T-helper 2 cell treated with Interferon-gamma antibody and Interleukin-4, amounts not matched to agents 100 ng/mL and 5 ng/mL, for 36 hours (primary cell): ENCODE results near the gene SDCCAG8. TPM values are rescaled to one million over a fixed set of nuclear protein-coding genes. Genes with fewer than 3 reads are reported as not detected.
"Not testable (repeated sequence)": the region's sequence is repeated elsewhere in the genome, so short reads cannot be mapped to it uniquely, and the experiment has no call there.

Experiments
- intact Hi-C: fragments of 100-400 bp; cut with micrococcal nuclease; formaldehyde crosslinking; loops from one replicate; pipeline ENCODE4 v1.15.1; 2023
- total RNA-seq: library from RNA; stranded (reverse); gene quantifications from 2 replicates; pipeline ENCODE4 v1.2.3, GENCODE V29; 2022

The SDCCAG8 gene
- total RNA-seq, 1 donor from 2014 or later, result 23.7 TPM

DNA sequence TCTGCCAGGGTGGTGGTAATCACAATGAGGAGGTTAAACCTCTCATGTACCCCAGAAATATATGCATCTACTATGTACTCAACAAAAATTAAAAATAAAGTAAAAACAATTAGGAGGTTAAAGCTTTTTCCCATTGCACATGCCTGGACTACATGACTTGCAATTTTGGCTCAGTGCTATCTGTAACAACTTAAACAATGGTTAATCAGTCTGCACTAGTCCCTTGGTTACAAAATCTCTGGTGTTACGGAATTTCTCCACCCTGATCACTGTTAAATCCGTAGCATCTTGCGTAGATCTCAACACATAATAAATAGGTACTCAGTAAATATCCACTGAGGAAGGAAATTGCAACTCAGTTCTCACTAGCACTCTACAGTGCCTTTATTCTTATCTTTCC lies 66.5 kb downstream of the SDCCAG8 start:
- intact Hi-C loops, result loop anchor here (10.0 kb wide), 1 partner anchor 668 kb away; no protein-coding TSS in a partner anchor

- intact Hi-C loops, result loop anchor here (10.0 kb wide), 1 partner anchor 669 kb away; no protein-coding TSS in a partner anchor
Measured at GRCh38 chr1:243323491-243323890, 67.7 kb downstream of the SDCCAG8 start.

GRCh38 chr1:243325305-243325890 lies 69.6 kb downstream of the SDCCAG8 start:
- intact Hi-C loops, result loop anchor here (1.0 to 10.0 kb wide), 2 partner anchors 671 to 858 kb away; no protein-coding TSS in a partner anchor

- intact Hi-C loops, result no loop called here
Measured at GRCh38 chr1:243332440-243332839, 76.6 kb downstream of the SDCCAG8 start.

- intact Hi-C loops, result no loop called here
Measured at GRCh38 chr1:243335292-243335691, 79.5 kb downstream of the SDCCAG8 start.

- intact Hi-C loops, result no loop called here
Measured at GRCh38 chr1:243336163-243336562, 80.3 kb downstream of the SDCCAG8 start.

DNA sequence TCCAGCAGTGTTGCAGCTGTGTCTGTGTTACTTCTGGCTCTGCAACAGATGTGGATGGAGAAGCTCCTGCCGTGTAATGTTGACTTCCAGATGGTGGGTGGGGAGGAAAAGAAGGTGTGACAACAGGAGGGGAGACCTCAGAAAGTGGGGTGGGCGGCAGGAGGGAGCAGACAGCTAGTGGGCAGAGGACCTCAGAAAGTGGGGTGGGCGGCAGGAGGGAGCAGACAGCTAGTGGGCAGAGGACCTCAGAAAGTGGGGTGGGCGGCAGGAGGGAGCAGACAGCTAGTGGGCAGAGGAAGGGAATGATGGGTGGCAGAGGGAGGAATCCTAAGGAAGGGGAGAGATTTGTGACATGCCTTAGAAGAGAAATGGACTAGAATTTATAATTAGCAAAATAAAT lies 83.0 kb downstream of the SDCCAG8 start:
- intact Hi-C loops, result not testable (repeated sequence)

DNA sequence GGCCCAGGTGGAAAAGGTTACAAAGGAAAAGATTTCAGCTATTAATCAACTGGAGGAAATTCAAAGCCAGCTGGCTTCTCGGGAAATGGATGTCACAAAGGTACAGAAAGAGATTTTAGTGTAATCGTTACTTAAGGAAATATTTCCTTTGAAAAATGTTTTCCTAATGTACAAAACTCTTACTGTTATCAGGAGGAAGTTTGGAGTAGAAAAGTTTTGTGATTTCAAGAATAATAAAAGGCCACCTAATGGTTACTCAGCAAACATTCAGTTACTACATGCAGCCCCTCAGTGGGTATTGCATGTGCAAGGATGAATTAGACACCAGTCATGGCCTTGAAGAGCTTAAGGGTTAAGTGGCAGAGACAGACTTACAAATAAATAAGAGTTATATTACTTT lies 85.2 kb downstream of the SDCCAG8 start:
- intact Hi-C loops, result loop anchor here (5.0 to 10.0 kb wide), 2 partner anchors 511 to 704 kb away; partner anchors contain the start of gene AKT3

DNA sequence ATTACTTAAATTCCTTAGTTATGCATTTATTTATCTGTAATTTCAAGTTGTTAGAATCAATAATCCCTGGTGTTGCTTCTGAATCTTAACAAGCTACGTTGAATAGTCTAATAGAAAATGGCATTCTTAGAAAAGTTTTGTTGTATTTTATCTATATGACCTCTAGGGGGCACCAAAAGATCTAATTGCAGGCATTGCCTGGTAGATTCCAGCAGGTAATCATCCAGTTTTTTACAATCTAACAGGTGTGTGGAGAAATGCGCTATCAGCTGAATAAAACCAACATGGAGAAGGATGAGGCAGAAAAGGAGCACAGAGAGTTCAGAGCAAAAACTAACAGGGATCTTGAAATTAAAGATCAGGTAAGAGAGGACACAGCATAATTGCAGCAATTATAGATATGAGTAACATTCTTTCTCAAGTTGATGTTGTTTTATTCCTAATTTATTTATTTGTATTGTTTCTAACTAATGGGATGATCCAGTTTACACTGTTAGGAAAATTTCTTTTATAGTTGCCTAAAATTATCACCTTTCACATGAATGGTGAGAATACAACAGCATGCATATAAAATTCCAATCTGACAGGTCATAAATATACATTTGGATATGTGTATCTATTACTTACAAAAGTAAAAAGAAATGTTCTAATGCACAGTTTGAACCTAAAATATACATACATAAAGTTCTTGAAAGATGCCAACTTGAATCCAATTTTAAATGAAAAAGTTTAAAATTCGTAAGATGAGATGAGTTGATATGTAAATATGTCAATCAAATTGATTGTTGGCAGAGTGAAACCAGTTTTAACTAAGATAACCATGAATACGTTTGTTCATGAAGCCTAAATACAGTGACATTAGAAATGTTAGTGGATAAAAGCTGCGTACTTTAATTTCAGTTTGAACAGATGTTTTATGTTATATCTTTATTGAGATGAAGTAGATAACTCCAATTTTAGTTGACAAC lies 88.4 kb downstream of the SDCCAG8 start:
- intact Hi-C loops, result loop anchor here (1.0 to 10.0 kb wide), 7 partner anchors 65 to 955 kb away; partner anchors contain the start of gene AKT3

GRCh38 chr1:243345205-243345604 lies 89.4 kb downstream of the SDCCAG8 start:
- intact Hi-C loops, result loop anchor here (2.0 to 10.0 kb wide), 2 partner anchors 602 to 700 kb away; no protein-coding TSS in a partner anchor

DNA sequence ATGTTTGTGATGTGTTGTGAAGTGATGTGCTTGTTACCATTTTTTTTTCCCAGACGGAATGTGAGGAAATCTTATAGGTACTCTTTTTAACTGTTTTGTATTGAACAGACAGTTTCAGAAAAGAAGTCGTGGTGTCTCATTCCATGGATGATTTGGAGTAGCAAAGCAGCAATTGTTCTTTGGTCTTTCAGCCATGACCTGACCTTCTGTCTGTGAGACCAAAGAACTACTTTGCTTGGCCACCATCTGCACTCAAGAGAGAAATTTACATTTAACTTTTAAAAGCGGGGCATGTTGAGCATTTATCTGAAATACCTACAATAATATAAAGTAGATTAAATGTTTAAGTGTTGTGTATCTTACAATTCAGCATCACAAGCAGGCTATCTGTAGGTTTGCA lies 90.2 kb downstream of the SDCCAG8 start:
- intact Hi-C loops, result loop anchor here (10.0 kb wide), 1 partner anchor 699 kb away; no protein-coding TSS in a partner anchor

DNA sequence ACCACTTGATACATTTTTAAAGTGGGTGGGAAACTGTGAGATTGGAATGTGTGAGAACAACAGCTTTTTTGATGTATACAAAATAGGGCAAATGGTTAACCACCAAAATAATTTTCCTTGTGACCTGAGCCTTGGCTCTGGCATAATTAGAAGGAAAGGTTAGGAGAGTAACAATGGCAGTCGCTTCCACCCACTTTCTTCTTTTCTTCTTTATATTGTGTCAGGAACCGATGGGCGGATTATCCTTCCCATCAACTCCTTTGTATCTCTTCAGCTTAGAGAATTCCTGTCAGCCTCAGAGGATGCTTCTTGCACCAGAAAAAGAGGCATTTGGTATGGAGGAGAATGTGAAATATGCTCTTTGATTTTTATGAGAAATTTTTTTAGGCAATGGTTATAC lies 90.6 kb downstream of the SDCCAG8 start:
- intact Hi-C loops, result loop anchor here (10.0 kb wide), 1 partner anchor 698 kb away; no protein-coding TSS in a partner anchor

- intact Hi-C loops, result loop anchor here (10.0 kb wide), 1 partner anchor 696 kb away; no protein-coding TSS in a partner anchor
Measured at GRCh38 chr1:243348331-243348730, 92.5 kb downstream of the SDCCAG8 start.

GRCh38 chr1:243349128-243349527 lies 93.3 kb downstream of the SDCCAG8 start:
- intact Hi-C loops, result loop anchor here (10.0 kb wide), 1 partner anchor 696 kb away; no protein-coding TSS in a partner anchor

DNA sequence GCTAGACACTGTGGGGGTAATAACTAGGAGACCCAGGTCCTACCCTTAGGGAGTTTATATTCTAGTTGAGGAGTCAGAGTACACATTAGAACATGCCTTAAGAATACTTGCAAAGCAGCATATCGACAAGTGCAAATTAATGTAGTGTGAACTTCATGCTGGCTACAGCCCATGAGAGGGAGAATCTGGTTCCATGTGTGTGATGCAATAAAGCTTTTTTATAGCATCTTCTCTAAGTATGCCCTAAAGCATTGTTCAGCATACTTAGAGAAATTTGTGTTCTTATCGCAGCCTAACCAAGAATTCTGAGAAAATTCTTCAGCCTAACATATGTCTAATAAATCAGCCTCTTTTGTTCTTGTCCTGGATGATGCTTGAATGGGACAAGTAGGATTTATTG lies 95.5 kb downstream of the SDCCAG8 start:
- intact Hi-C loops, result loop anchor here (5.0 kb wide), 1 partner anchor 246 kb away; no protein-coding TSS in a partner anchor

GRCh38 chr1:243354511-243355153 lies 98.8 kb downstream of the SDCCAG8 start:
- intact Hi-C loops, result loop anchor here (5.0 kb wide), 1 partner anchor 243 kb away; no protein-coding TSS in a partner anchor

DNA sequence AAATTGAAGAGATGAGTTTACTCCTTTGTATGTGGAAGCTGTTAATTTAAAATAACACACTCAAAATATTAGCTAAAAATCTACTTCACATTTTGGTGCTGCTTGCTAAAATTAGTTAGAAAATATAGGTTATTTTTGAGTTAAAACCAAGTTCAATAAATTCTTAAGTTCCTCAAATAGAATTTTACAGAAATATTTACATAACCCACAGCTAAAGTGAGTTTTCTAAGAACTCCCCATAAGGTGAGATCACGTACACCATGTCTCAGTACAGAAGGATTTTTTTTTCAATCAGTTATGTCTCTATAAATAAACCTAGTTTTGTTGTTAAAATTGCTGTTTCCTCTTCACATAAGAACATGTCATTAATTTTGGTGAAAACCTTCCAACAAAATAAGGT lies 108.0 kb downstream of the SDCCAG8 start:
- intact Hi-C loops, result no loop called here

DNA sequence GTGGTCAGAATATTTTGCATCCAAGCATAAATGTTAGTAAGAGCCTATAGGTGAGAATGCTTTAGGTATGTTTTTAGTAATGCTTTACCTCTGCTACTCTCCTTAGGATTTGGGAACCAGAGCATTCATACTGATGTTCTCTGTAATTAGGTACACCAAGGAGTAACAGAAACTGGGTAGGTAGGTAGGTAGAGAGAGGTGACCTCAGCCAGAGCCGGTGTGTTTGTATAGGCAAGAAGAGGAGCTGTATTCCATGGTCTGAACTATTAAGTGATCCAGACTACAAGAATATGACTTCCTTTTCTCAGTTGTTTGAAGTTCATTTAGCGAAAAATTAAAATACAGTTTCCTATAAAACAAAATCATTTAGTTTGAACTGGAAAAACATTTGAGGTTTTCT lies 108.5 kb downstream of the SDCCAG8 start:
- intact Hi-C loops, result no loop called here

DNA sequence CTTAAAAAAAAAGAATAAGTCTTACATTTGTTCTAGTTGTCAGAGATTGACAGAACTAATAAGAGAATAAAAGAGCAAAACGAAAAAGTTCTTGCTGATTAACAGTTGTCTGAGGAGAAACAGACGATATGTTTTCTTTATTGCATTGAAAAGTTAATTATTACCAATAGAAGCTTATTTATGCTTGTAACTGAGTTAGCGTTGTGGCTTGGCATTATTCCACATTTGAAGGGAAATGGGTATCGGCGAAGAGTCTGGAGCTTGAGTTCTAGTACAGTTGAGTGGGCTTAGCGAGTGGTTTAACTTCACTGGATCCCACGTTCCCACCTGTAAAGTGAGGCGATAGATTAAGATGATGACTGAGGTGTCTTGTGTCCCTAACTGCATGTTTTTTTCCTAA lies 109.0 kb downstream of the SDCCAG8 start:
- intact Hi-C loops, result loop anchor here (5.0 kb wide), 1 partner anchor 287 kb away; no protein-coding TSS in a partner anchor

DNA sequence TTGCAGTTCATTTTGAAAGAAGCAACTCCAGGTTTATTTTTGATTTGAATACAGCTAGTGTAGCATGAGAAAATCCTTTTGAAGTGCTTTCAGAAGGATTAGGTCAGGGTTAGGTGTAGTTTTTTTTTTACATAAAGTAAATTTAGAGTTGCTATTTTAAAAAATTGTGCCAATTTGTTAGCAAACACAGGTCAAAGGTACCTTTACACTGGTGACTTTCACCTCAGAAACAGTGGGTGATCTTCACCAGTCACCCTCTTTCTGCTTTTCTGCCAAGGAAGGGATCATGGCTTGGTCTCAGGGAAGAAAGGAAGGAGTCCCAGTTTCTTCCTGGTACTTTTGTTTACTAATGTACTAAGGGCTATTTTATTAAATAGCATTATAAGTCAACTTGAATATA lies 111.5 kb downstream of the SDCCAG8 start:
- intact Hi-C loops, result loop anchor here (5.0 kb wide), 1 partner anchor 285 kb away; no protein-coding TSS in a partner anchor

GRCh38 chr1:243374412-243374811 lies 118.6 kb downstream of the SDCCAG8 start:
- intact Hi-C loops, result no loop called here
